Measurements from ENCODE around the gene ABCC6.
"Not testable (repeated sequence)": the region's sequence is repeated elsewhere in the genome, so short reads cannot be mapped to it uniquely, and the experiment has no call there.

The ABCC6 gene

DNA sequence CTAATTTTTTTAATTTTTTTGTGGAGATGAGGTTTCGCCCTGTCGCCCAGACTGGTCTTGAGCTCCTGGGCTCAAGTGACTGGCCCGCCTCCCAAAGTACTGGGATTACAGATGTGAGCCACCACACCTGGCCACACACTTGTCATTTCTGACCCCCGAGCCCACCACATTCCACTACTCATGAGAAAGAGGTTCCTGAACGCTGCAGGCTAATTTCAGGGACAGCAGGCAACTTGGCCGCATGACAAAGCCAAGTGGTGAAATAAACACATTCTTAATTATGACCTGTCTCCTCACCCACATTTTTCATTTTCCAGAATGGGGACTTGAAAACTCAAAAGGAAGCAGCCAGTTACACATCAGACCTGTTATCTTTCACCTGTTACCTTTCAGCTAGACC, 114.5 kb downstream of the ABCC6 start:
- DNase-seq: no peak

- DNase-seq: no peak
These were observed 115.5 kb downstream of the ABCC6 start for GRCh38 chr16:16107839-16108238.

GRCh38 chr16:16106466-16106865, 116.8 kb downstream of the ABCC6 start:
- DNase-seq: no peak

- no peak for DNase-seq
These were observed 117.6 kb downstream of the ABCC6 start for GRCh38 chr16:16105646-16106045.

GRCh38 chr16:16104804-16105141, 118.5 kb downstream of the ABCC6 start:
- DNase-seq: not testable (repeated sequence)

DNA sequence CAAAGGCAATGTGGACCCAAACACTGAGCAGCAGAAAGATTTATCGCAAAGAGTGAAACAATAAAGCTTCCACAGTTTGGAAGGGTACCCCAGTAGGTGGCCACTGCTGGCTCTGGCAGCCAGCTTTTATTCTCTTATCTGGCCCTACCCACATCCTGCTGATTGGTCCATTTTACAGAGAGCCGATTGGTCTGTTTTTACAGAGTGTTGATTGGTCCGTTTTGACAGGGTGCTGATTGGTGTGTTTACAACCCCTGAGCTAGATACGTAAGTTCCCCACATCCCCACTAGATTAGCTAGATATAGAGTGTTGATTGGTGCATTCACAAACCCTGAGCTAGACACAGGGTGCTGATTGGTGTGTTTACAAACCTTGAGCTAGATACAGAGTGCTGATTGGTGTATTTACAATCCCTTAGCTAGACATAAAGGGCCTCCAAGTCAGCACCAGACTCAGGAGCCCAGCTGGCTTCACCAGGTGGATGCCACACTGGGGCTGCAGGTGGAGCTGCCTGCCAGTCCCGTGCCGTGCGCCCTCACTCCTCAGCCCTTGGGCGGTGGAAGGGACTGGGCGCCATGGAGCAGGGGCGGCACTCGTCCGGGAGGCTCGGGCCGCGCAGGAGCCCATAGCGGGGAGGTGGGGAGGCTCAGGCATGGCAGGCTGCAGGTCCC, 119.0 kb downstream of the ABCC6 start:
- DNase-seq: not testable (repeated sequence)

DNA sequence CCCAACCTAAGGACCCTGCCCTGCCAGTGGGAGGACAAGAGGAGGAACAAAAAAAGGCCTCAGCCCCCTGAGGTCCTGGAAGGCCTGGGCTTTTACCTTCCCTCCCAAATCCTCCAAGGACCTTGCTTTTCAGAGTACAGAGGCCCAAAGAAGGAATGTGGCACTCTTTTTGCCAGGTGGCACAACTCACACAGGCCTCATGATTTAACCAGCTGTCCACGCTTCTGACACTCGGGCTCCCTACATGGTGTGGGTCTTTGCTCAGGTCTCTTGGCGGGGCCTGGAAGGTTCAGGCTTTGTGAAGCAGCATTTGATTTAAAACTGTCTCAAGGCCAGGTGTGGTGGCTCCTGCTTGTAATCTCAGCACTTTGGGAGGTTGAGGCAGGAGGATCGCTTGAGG, 120.6 kb downstream of the ABCC6 start:
- no peak for DNase-seq

DNA sequence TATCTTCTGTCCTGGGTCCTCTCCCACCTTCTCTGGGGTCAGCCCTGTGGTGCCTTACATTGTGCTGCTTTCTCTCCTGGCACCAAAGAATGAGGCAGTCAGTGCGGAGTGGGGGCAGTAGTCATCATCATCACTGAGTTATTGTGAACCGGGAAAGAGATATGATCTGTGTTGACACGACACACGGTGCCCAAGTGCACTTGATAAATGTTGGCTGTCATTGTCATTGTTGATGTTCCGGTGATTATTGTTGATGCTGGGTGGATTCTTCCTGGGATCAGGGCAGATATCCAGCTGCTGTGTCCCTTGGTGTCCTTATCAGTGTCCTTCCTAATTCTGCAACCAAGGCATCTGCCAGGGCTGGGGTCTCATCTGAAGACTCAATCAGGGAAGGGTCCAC, 121.7 kb downstream of the ABCC6 start:
- DNase-seq: no peak

DNA sequence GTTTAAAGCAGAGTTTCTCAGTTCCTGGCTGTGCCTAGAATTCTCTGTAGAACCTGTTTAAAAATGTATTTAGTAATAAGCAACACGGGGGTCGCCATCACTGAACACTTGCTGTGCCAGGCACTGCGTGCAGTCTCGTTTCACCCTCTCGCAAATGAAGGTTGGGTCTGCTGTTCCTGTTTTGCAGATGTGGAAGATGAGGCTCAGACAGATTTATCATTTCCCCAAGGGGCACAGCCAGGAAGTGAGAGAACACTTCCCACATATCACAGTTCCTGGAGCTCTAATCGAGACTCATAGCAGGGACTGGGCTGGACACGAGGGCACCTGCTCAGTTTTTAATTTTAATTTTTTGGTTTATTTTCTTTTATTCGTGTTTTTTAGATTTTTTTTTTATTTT, 122.7 kb downstream of the ABCC6 start:
- DNase-seq: no peak

- no peak for DNase-seq
These were observed 124.0 kb downstream of the ABCC6 start for GRCh38 chr16:16099320-16099719.
